HepG2 (cell line): ENCODE measurements around the gene ST3GAL2. TPM values are rescaled to one million over a fixed set of nuclear protein-coding genes. Genes with fewer than 3 reads are reported as not detected.

Source experiments
- ADNP ChIP-seq: sonication (generic); formaldehyde crosslinking; IDR thresholded peaks from 2 replicates; pipeline ENCODE4 v1.4.0; 2020; ENCODE audit warnings: missing genetic modification reagents
- ATRX ChIP-seq: sonication (generic); formaldehyde crosslinking; IDR thresholded peaks from 2 replicates; pipeline ENCODE4 v1.4.0; 2020; ENCODE audit warnings: missing genetic modification reagents, borderline replicate concordance
- DR1 ChIP-seq: sonication (generic); formaldehyde crosslinking; IDR thresholded peaks from 2 replicates; pipeline ENCODE4 v1.8.0; 2021; ENCODE audit warnings: mild to moderate bottlenecking, missing genetic modification reagents, inconsistent platforms
- FOSL2 ChIP-seq: sonication (generic); formaldehyde crosslinking; IDR thresholded peaks from 2 replicates; pipeline ENCODE4 v1.4.0; 2020; ENCODE audit warnings: missing genetic modification reagents
- GZF1 ChIP-seq: sonication (generic); formaldehyde crosslinking; IDR thresholded peaks from 2 replicates; pipeline ENCODE4 v1.5.1; 2020; ENCODE audit warnings: mild to moderate bottlenecking, missing genetic modification reagents
- KAT8 ChIP-seq: IDR thresholded peaks from 2 replicates; pipeline ENCODE4 v1.6.1; 2016; ENCODE audit warnings: missing genetic modification reagents, missing compliant biosample characterization
- KDM4B ChIP-seq: sonication (generic); formaldehyde crosslinking; IDR thresholded peaks from 2 replicates; pipeline ENCODE4 v1.4.0; 2020; ENCODE audit warnings: missing genetic modification reagents
- NFE2L1 ChIP-seq: sonication (generic); formaldehyde crosslinking; IDR thresholded peaks from 2 replicates; pipeline ENCODE4 v1.4.0; 2020; ENCODE audit warnings: missing genetic modification reagents, mild to moderate bottlenecking, borderline replicate concordance
- RBM39 ChIP-seq: fragments of 200-400 bp; formaldehyde crosslinking; IDR thresholded peaks from one replicate; pipeline ENCODE4 v1.6.1; 2018; ENCODE audit warnings: antibody characterized with exemption, mild to moderate bottlenecking, low read depth, low read length; ENCODE audit not compliant: poor library complexity, severe bottlenecking
- SALL1 ChIP-seq: sonication (generic); formaldehyde crosslinking; IDR thresholded peaks from 2 replicates; pipeline ENCODE4 v1.8.0; 2022; ENCODE audit warnings: mild to moderate bottlenecking, missing genetic modification reagents
- TSC22D2 ChIP-seq: sonication (generic); formaldehyde crosslinking; IDR thresholded peaks from 2 replicates; pipeline ENCODE4 v1.5.1; 2020; ENCODE audit warnings: missing genetic modification reagents, mild to moderate bottlenecking, borderline replicate concordance
- U2AF2 ChIP-seq: fragments of 200-400 bp; formaldehyde crosslinking; IDR thresholded peaks from 2 replicates; pipeline ENCODE4 v1.6.1; 2017; ENCODE audit warnings: low read depth, mild to moderate bottlenecking, low read length
- ZKSCAN1 ChIP-seq: fragments of 150-350 bp; IDR thresholded peaks from 2 replicates; pipeline ENCODE4 v1.6.1; 2014; ENCODE audit warnings: low read length
- ZNF121 ChIP-seq: sonication (generic); formaldehyde crosslinking; IDR thresholded peaks from 2 replicates; pipeline ENCODE4 v1.5.0; 2020; ENCODE audit warnings: mild to moderate bottlenecking, missing genetic modification reagents
- ZNF230 ChIP-seq: sonication (generic); formaldehyde crosslinking; IDR thresholded peaks from 2 replicates; pipeline ENCODE4 v1.4.0; 2020; ENCODE audit warnings: mild to moderate bottlenecking, missing genetic modification reagents
- ZNF782 ChIP-seq: sonication (generic); formaldehyde crosslinking; IDR thresholded peaks from 2 replicates; pipeline ENCODE4 v1.4.0; 2020; ENCODE audit warnings: missing genetic modification reagents, mild to moderate bottlenecking, borderline replicate concordance
- ZSCAN30 ChIP-seq: sonication (generic); formaldehyde crosslinking; IDR thresholded peaks from 2 replicates; pipeline ENCODE4 v1.5.0; 2020; ENCODE audit warnings: mild to moderate bottlenecking, missing genetic modification reagents
- polyA plus RNA-seq, 8 experiments: library from polyadenylated mRNA; depleted of rRNA in 3 of 8; stranded (reverse) in 7 of 8; unstranded in 1 of 8; fragments of >200 nt; fragmentation: Illumina TruSeq in 4 of 8; extraction: Trizol in 4 of 8; gene quantifications; 2 replicates each; pipeline versions ENCODE4 v1.2.1 to v1.2.3, GENCODE V29; 2011 to 2016; ENCODE audit warnings: low read depth in 4 of 8, missing spikeins in 1 of 8, mixed read lengths in 1 of 8; ENCODE audit not compliant: insufficient read depth in 1 of 8
- total RNA-seq, 5 experiments: library from RNA; depleted of rRNA; stranded (reverse); fragments of >200 nt; fragmentation: Illumina TruSeq; extraction: Trizol; gene quantifications; 2 replicates each; pipeline ENCODE4 v1.2.3, GENCODE V29; 2016; ENCODE audit warnings: low read depth in 1 of 5
- TF ChIP-seq, protein P1 (sequence below): sonication (generic); formaldehyde crosslinking; IDR thresholded peaks from 2 replicates; pipeline ENCODE4 v1.4.0; 2020; ENCODE audit warnings: missing genetic modification reagents
- TF ChIP-seq, protein P2 (sequence below): IDR thresholded peaks from 2 replicates; pipeline ENCODE4 v1.6.1; 2016; ENCODE audit warnings: missing compliant biosample characterization, missing genetic modification reagents, borderline replicate concordance
- TF ChIP-seq, protein P3 (sequence below): sonication (generic); formaldehyde crosslinking; IDR thresholded peaks from 2 replicates; pipeline ENCODE4 v1.4.0; 2020; ENCODE audit warnings: mild to moderate bottlenecking, missing genetic modification reagents
- TF ChIP-seq, protein P4 (sequence below): sonication (generic); formaldehyde crosslinking; IDR thresholded peaks from 2 replicates; pipeline ENCODE4 v1.4.0; 2020; ENCODE audit warnings: missing genetic modification reagents
- TF ChIP-seq, protein P5 (sequence below): sonication (generic); formaldehyde crosslinking; IDR thresholded peaks from 2 replicates; pipeline ENCODE4 v1.5.1; 2020; ENCODE audit warnings: mild to moderate bottlenecking, missing genetic modification reagents, borderline replicate concordance
- TF ChIP-seq, protein P6 (sequence below): sonication (generic); formaldehyde crosslinking; IDR thresholded peaks from 2 replicates; pipeline ENCODE4 v1.4.0; 2020; ENCODE audit warnings: missing genetic modification reagents, low read depth, mild to moderate bottlenecking, borderline replicate concordance

Gene ST3GAL2
- total and polyA plus RNA-seq, 2 of the 13 experiments (the other 11 are each of a cell fraction or from before 2014, with no cell fraction given) = 16.3 to 24.9 TPM

DNA sequence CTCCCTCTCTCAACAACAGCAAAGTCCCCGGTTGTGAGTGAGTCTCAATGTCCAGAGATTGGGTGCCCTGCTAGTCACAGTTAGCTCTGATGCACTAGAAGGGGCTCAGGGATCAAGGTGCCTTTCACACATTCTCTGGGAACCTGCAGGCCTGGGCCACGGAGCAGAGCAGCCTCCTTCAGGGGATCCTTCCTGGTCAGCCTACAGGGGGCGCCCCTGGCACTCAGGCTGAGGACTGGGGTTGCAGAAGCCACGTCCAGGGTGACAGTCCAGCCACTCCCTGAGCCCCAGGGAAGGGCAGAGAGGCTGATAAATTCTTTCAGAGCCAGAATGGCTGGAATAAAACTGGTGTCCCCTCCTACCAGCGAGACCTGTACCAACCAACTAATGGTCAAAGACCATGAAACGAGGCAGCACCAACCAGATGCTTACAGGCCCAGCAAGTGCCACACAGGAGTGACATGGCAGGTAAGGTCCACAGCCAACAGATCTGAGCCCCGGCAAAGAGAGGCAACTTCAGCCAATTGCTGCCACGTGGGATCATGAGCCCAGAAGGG is 43.5 kb downstream of the ST3GAL2 start (continued):
- TF ChIP-seq ATRX (CRISPR knock-in tag) = no peak
- 0 out of 2 replicates have a peak, but pooled peaks have one; percentile 71 for TF ChIP-seq TSC22D2 (CRISPR knock-in tag)
- TF ChIP-seq, protein P1, sequence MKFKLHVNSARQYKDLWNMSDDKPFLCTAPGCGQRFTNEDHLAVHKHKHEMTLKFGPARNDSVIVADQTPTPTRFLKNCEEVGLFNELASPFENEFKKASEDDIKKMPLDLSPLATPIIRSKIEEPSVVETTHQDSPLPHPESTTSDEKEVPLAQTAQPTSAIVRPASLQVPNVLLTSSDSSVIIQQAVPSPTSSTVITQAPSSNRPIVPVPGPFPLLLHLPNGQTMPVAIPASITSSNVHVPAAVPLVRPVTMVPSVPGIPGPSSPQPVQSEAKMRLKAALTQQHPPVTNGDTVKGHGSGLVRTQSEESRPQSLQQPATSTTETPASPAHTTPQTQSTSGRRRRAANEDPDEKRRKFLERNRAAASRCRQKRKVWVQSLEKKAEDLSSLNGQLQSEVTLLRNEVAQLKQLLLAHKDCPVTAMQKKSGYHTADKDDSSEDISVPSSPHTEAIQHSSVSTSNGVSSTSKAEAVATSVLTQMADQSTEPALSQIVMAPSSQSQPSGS (CRISPR knock-in tag) = peak; percentile 58; the same call in 1 of the 2 replicates
- TF ChIP-seq, protein P2, sequence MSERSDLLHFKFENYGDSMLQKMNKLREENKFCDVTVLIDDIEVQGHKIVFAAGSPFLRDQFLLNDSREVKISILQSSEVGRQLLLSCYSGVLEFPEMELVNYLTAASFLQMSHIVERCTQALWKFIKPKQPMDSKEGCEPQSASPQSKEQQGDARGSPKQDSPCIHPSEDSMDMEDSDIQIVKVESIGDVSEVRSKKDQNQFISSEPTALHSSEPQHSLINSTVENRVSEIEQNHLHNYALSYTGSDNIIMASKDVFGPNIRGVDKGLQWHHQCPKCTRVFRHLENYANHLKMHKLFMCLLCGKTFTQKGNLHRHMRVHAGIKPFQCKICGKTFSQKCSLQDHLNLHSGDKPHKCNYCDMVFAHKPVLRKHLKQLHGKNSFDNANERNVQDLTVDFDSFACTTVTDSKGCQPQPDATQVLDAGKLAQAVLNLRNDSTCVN = peak; percentile 48; the same call in 1 of the 2 replicates
- TF ChIP-seq KAT8 = peak; percentile 52; the same call in 1 of the 2 replicates
- TF ChIP-seq, protein P3, sequence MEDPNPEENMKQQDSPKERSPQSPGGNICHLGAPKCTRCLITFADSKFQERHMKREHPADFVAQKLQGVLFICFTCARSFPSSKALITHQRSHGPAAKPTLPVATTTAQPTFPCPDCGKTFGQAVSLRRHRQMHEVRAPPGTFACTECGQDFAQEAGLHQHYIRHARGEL (CRISPR knock-in tag) = 0 out of 2 replicates have a peak, but pooled peaks have one; percentile 52
- no peak for TF ChIP-seq GZF1 (CRISPR knock-in tag)
- no peak for TF ChIP-seq ADNP (CRISPR knock-in tag)
- TF ChIP-seq, protein P4, sequence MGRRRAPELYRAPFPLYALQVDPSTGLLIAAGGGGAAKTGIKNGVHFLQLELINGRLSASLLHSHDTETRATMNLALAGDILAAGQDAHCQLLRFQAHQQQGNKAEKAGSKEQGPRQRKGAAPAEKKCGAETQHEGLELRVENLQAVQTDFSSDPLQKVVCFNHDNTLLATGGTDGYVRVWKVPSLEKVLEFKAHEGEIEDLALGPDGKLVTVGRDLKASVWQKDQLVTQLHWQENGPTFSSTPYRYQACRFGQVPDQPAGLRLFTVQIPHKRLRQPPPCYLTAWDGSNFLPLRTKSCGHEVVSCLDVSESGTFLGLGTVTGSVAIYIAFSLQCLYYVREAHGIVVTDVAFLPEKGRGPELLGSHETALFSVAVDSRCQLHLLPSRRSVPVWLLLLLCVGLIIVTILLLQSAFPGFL (CRISPR knock-in tag) = no peak
- TF ChIP-seq ZNF782 = peak; percentile 55; the same call in 1 of the 2 replicates
- 0 out of 2 replicates have a peak, but pooled peaks have one; percentile 67 for TF ChIP-seq ZSCAN30 (CRISPR knock-in tag)
- no peak for TF ChIP-seq ZKSCAN1
- no peak for TF ChIP-seq KDM4B
- no peak for TF ChIP-seq U2AF2
- no peak for TF ChIP-seq RBM39
- no peak for TF ChIP-seq FOSL2 (CRISPR knock-in tag)
- TF ChIP-seq ZNF230 (CRISPR knock-in tag) = peak; percentile 49; the same call in 1 of the 2 replicates
- 0 out of 2 replicates have a peak, but pooled peaks have one; percentile 31 for TF ChIP-seq DR1
- no peak for TF ChIP-seq NFE2L1 (CRISPR knock-in tag)
- TF ChIP-seq ZNF121 = peak; percentile 67; the same call in 1 of the 2 replicates
- peak; percentile 56; the same call in 1 of the 2 replicates for TF ChIP-seq SALL1 (CRISPR knock-in tag)
- TF ChIP-seq, protein P5, sequence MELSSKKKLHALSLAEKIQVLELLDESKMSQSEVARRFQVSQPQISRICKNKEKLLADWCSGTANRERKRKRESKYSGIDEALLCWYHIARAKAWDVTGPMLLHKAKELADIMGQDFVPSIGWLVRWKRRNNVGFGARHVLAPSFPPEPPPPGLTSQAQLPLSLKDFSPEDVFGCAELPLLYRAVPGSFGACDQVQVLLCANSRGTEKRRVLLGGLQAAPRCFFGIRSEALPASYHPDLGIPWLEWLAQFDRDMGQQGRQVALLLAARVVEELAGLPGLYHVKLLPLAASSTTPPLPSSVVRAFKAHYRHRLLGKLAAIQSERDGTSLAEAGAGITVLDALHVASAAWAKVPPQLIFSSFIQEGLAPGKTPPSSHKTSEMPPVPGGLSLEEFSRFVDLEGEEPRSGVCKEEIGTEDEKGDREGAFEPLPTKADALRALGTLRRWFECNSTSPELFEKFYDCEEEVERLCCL (CRISPR knock-in tag) = no peak
- TF ChIP-seq, protein P6, sequence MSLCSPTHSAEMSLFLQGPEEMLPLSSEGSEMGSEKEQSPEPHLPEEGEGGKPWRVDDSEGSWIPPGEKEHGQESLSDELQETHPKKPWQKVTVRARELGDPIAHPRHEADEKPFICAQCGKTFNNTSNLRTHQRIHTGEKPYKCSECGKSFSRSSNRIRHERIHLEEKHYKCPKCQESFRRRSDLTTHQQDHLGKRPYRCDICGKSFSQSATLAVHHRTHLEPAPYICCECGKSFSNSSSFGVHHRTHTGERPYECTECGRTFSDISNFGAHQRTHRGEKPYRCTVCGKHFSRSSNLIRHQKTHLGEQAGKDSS = 0 out of 2 replicates have a peak, but pooled peaks have one; percentile 58
